Stimulated activated CD8-positive, alpha-beta memory T cell treated with anti-CD3 and anti-CD28 coated beads, Interleukin-7, amount 100 ng/mL, for 48 hours (primary cell): Measurements from ENCODE around the gene LYPD6B.
"Not testable (repeated sequence)": the region's sequence is repeated elsewhere in the genome, so short reads cannot be mapped to it uniquely, and the experiment has no call there.

Source experiments
- DNase-seq, 2 donors: peaks; one replicate each; pipeline ENCODE4 v3.0.0-alpha.2; 2020; ENCODE audit warnings: low read depth in 1 of 2; ENCODE audit errors: extremely low read depth in 1 of 2

The LYPD6B gene

DNA sequence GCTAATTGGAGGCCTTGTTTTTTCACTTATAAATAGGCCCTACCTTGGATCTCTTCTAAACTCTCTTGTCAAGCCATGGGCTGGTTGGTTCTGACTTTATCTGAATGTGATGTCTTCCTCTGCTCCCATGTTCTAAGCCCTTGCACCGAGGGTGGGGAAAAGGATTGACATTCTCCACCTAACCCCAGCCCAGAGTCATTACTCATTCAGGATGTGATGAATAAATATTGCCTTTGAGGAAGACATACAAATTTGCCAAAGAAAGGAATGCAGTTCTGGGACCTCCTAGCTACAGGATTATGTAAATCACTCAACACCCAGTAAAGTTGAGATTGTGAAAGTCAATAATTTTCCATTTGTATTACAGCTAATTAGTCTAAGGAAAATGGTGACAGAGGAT lies 149.8 kb downstream of the LYPD6B start:
- DNase-seq = no peak

DNA sequence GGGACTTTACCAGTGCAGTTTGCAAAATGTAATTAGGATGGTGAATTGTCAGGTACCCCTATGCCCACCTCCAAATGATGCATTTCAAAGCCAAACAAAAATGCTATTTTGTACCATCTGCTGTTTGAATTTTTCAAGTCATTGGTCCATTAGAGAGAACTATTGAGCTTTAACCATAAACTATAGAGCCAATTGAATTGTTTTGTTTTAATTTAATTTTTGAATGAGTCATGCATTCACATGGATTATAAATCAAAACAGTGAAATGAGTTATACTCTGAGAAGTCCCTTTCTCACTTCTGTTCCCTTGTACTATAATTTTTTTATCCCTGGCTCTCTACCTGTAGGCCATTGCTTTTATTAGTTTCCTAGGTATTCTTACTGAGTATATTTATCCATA lies 151.3 kb downstream of the LYPD6B start:
- DNase-seq = no peak

DNA sequence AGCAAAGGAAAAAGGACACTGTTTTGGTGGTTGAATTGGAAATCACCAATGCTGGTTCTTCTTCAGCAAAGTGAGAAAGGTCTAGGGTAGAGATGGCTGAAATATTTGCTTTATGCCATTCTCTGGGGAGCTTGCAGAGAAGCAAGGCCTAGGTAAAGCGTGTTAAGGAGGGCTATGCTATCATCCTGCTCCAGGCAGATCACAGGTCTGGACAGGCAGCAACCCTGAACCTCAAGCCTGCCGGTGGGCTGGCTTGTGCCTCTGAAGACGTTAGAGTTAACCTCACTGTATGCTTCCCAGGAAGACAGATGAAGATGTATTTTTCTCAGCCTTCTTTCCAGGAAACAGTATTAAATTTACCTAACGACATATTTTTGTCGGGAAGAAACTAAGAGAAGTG lies 153.4 kb downstream of the LYPD6B start:
- DNase-seq = no peak

DNA sequence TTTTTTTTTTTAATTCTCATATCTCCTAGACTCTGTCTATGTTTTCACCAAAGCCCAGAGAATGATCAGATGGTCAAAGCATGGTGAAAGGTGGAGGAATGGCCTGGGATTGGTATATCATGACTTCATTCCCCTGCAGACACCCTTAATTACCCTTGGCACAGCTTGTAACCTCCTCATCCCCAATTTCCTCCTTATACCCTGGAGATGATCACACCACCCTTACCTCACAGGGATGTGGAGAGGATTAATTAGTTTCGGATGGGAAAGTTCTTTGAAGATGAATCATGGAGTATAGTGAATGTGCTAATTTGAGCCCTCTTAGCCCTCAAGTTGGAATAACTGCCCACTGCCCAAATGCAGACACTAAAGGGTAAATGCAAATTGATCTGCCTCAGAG lies 153.9 kb downstream of the LYPD6B start:
- DNase-seq = no peak

DNA sequence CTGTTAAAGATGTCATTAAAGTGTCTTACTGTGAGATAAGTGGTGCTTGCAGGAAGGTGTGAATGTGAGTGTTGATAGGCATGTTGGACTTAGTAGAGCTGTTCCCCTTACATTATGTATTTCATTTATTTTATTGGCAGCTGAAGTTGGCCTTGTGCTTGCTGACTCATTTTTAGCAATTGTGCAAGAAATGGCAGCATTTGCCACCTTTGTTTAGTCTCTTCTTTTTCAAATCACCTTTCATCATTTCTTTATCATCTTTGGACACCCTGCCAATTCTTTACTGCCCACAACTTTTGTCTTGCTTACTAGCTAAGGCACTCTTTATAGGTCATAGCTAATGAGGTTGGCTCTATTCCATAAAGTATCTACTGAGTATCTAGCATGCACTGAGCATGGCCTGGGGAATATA lies 161.6 kb downstream of the LYPD6B start:
- no peak for DNase-seq

DNA sequence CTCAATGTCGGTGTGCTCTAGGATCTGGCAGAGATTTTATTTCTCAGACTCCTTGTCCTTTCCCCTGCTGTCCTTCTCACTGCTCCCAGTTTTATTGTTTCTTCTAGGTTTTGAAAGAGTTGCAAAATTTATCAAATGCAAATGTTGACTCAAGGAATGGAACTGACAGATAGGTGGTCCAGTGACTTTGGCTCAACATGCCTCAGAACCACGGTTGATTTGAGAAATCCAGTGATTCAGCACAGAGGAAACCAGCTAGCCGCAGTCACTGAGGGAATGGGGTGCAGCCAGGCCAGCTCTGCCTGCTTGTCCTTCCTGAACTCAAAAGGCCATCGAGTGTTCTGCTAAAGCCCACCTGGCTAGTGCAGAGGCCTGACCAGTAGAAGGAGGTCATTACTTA lies 166.2 kb downstream of the LYPD6B start:
- no peak for DNase-seq

DNA sequence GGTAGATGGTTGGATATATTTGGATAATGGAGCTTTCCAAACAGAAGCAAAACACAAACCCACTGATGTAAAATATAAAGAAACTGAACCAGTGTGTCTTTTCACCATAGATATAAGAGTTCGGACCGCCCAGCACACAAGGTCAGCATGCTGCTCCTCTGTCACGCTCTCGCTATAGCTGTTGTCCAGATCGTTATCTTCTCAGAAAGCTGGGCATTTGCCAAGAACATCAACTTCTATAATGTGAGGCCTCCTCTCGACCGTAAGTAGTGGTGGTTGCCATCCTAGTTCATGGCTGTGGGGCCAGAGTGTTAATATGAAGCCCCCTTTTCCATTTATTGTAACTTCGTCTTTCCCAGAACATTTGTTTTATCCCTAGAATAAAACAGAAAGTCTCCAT lies 166.6 kb downstream of the LYPD6B start:
- no peak for DNase-seq

DNA sequence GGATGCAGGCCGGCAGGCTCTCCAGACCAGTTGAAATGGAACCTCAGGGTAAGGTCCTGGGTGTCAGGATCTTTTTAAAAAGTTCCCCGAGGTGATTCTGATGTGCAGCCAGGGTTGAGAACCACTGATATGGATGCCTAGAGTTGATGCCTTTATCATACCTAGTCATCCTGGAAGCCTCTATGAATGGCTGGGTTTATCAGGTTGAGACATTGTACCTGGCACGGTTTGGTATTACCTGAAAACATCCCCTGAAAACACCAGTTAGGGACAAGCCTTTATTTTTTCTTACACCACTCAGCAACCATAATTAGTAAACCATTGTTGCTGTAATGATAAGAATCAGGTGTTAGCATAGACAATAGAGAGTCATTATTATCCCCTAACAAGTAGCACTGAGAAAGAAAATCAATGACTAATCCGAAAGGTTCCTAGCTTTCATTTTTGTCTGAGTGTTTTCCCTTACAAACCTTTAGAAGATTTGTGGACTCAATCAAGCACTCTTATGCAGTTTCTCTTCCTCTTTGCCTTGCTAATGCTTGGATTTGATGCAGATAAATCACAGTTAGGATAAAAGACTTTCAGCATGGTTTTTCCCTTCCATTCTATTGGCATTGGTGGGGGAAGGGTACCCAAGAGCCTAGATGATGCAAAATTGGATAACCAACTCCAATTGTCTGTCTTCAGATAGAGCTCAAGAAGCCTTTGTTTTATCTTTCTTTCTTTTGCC lies 175.4 kb downstream of the LYPD6B start:
- DNase-seq = no peak

DNA sequence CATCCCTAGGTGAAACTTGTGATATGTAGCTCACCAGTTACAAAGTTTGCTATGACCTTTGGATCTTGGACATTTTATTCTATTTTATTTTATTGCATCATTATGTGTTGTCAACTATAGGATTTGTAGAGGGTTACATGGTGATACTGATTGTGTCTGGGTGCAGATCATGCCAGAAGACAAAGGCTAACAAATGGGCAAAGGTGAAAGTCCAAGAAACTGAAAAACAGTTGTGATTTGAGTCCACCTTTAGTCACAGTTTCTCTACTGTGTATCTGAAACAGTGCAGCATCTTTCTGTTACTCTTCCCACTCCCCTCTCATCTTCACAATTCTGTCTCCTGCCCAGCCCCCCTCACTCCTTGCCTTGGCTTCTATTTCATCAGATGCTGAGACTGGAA lies 180.0 kb downstream of the LYPD6B start:
- DNase-seq = no peak

DNA sequence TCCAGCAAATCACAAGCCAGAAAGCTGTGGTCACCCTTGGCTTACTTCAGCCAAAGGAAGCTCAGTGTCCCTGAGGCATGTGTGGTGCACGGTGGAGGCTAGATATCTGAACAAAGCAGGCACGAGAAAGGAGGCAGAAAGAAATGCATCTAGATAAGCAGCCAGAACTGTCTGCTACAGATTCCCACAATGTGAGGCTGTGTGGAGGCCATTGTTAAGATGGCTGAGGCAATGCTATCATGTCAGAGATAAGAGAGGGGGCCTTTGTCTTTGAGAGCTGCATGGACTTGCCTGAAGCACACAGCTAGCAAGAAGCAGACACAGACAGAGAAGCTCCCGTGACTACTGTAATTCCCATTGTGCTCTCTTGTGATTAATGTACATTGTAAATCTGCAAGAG lies 181.4 kb downstream of the LYPD6B start:
- DNase-seq = no peak

DNA sequence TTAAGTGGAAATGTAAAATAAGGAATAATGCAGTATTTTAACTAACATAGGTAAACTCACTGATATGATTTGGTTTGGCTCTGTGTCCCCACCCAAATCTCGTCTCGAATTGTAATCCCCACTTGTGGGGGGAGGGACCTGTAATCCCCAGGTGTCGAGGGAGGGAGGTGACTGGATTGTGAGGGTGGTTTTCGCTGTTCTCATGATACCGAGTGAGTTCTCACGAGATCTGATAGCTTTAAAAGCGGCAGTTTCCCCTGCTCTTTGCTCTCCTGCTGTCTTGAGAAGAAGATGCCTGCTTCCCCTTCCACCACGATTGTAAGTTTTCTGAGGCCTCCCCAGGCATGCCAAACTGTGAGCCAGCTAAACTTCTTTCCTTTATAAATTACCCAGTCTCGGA lies 182.5 kb downstream of the LYPD6B start:
- no peak for DNase-seq

DNA sequence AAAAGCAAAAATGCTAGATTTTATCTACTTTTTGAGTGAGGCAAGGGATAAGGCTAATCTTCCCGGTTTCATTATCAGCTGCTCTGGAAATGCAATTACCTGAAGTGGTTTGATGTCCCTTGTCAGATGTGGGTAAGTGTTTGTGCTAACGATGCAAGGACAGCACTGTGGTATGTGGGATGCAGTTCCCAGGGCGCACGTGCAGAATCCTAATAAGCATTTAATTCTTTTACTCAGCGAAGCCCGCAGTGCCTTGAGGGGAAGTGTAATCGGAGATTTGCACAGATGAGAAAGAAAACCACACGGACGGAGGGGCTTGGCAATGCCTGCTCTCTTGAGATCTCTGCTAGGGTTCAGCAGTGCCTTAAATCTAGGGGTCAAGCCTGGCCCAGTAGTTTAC lies 183.4 kb downstream of the LYPD6B start:
- no peak for DNase-seq

DNA sequence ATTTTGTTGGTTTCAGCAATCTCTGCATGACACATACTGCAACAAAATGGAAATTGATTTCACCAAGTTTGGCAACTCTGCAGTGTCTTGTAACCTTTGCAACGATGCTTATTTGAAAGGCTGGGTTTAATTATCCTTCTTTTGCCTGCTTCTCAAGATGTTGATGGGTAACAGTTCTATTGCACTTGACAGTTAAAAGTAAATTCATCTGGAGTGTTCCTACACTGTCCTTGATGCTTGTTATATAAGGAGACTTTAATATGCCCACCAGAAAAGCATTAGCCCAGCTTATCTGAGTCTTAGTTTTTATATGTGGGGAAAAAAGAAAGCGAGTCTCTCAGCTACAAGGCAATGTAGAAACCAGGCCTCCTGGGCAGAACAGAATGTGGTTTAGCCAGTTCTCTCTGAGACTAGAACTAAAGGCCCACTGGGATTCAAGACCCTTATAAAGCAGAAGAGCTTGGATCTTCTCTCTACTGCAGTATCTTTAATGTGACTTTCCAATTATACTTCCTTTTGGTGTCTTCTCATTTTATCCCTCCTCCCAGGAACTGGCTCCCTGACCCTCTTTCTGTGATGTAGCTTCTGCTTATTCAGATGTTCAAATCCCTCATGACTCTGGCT lies 185.1 kb downstream of the LYPD6B start:
- no peak for DNase-seq

DNA sequence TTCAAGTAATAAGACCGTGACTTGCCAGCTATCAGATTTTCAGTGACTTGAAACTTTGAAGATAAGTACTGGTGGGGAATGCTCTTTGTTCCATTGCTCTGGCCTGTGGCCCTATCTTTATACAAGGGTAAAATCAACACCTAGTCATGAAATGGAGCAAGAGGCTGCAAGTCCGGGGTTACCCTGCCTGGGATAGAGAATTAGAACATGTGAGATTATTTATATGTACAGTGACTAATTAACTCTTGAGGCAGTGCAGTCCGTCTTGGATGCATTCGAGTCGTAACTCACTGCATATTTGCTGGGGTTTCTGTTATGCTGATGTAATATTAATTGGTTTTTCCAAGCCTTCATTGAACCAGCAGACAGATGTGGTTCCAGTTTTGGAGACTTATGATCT lies 186.0 kb downstream of the LYPD6B start:
- no peak for DNase-seq

DNA sequence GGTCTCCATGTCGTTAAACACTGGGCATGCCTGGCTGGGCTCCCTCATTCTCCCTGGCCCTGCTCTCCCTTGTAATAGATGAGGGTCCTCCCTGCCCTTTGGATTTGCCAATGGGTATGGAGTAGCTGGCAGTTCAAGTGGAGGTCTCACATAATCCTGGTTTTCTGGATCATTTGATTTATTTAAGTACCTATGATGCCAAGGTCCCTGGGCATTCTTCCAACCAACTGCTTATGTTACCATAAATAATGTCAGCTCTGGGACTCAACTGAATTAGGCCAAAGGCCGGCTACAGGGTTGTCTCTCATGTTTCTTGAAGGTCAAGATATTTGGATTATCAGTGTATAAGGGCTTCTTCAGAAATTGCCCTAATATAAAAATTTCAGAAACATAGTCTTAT lies 186.9 kb downstream of the LYPD6B start:
- DNase-seq = no peak

DNA sequence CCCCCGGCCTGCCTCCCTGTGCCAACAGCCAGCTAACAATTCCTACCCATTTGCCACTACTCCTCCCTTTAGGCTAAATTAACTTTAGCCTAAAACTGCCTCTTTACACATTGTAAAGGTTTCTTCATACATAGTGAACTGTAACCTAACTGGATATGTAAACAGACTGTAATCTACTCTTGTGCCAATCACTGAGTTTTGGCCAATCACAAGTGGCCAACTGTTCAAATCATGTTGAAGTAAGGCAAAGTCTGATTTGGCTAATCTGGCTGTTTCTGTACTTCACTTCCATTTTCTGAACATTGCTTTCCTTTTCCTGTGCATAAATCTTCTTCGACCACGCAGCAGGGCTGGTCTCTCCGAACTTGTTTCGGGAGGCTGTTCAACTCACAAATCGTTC lies 188.3 kb downstream of the LYPD6B start:
- no peak for DNase-seq

DNA sequence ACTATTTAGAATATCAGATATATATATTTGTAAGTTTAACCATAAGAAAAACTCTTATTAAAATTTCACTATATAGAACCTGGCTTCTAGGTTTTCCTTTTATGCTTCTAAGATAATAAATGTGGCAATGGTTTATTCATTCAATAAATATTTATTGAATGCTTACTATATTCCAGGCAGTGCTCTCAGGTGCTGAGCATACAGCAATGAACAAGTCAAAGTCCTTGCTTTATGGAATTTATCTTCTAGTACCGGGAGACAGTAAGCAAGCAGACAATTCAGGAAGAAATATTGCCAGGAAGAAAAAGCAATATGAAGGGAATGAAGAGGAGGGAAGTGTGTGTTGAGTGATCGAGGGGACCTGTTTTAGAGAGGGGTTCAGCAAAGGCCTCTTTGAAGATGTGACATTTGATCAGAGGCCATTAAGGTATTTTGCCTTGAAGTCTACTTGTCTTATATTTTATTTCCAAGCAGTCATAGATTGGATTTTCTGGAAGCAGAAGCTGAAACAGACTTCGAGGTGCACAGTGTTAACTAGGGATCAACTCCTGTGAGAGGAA lies 197.4 kb downstream of the LYPD6B start:
- DNase-seq = no peak

DNA sequence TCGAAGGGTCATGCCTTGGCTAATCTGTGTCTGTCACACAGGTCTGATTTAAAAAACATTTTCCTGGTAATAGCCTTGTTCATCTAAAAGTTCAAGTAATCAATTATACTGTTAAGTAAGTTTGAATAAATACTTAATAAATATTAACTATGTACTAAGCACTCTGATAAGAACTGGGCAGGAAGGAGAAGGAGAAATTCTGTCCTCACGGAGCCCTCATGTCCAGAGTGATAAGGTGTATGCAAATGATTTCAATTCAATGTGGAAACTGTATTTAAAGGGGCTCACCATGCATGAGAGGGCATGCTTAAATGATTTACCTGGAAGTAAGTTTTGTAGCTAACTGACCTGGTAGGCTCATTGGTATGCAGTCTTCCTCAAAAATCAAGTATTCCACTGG lies 197.9 kb downstream of the LYPD6B start:
- DNase-seq = no peak

DNA sequence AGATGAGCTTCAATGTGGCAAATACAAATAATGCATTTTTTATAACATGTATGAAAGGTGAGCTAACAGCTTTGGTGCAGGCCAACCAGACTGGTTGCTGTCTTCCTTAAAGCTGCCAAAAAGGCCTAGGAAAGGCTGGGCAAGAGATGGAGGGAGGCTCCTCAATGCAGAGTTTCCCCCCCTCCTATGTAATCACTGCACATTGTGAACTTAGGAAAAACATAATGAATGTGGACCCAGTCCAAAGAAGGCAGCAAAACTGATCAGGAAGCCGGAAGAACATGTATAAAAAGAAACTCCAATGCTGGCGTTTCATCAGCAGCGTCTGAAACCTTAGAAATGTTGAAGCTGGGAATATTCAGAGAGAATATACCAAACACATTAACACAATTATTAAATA lies 207.7 kb downstream of the LYPD6B start:
- DNase-seq = no peak

DNA sequence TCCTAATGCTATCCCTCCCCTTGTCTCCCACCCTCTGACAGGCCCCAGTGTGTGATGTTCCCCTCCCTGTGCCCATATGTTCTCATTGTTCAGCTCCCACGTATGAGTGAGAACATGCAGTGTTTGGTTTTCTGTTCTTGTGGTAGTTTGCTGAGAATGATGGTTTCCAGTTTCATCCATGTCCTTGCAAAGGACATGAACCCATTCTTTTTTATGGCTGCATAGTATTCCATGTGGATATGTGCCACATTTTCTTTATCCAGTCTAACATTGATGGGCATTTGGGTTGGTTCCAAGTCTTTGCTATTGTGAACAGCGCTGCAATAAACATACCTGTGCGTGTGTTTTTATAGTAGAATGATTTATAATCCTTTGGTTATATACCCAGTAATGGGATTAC lies 212.9 kb downstream of the LYPD6B start:
- DNase-seq = not testable (repeated sequence)

DNA sequence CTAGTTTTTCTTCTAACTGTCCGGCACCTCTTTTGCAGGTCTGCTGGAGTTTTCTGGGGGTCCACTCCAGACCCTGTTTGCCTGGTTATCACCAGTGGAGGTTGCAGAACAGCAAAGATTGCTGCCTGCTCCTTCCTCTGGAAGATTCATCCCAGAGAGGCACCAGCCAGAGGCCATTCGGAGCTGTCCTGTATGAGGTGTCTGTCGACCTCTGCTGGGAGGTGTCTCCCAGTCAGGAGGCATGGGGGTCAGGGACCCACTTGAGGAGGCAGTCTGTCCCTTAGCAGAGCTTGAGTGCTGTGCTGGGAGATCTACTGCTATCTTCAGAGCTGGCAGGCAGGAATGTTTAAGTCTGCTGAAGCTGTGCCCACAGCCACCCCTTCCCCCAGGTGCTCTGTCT lies 218.4 kb downstream of the LYPD6B start:
- not testable (repeated sequence) for DNase-seq

DNA sequence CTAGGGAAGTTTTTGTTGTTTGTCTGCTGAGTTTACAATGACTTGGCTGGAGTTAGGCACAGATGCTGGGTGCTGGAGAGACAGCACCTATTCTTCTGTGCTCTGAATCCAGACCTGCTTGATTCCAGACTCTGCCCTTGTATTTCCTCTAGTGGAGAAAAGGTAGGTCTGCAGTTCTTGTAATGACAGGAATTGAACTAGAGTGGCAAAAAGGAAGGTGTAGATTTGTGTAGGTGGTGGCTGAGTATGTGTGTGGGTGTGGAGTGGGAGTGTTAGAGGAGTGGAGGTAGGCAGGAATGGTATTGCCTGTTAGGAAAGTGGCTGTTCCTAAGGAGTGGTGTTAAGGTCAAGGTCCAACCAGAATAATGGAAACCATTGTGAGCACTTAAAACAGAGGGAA lies 220.0 kb downstream of the LYPD6B start:
- no peak for DNase-seq

DNA sequence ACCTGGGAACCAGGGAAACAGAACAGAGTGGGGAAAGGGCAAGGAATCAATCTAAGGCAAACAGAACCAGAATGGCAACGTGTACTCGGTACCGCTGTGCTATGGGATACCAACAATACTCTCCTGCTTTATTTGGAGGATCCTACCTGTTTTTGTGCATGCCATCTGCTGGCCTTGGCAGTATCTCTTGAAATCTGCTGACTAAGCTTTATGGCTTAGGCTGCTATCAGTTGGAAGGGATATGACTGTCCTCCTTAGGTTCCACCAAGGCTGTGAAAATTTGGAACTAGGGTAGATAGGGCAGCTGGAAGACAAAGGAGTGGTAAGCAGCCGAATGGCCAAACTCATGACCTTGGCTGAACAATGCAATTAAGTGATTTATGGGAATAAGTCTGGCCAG lies 220.6 kb downstream of the LYPD6B start:
- DNase-seq = no peak
